ENCODE results near the gene RBM20. TPM values are rescaled to one million over a fixed set of nuclear protein-coding genes. Genes with fewer than 3 reads are reported as not detected.

RBM20 gene
- total and polyA plus RNA-seq, 10 of the 15 experiments (the other 5 are each of a cell fraction or from before 2014, with no cell fraction given), result 0.04 to 0.26 (median 0.15) TPM

- TF ChIP-seq ELK1 (IDR thresholded peaks at IDR 0.05; ENCODE audit: low read depth, low read length) (0 out of 2 replicates have a peak, but pooled peaks have one; percentile 18), NR2C2 (IDR thresholded peaks at IDR 0.05; ENCODE audit: borderline replicate concordance, control insufficient read depth, insufficient read length, low read depth) (no peak), SMAD5 (IDR thresholded peaks at IDR 0.05; ENCODE audit: low read depth) (no peak), CREB1 (IDR thresholded peaks at IDR 0.05; ENCODE audit: low read depth) (peak; percentile 20; the same call in 1 of the 2 replicates), NFIC (IDR thresholded peaks at IDR 0.05; ENCODE audit: low read depth, low read length) (peak; percentile 44; the same call in 1 of the 2 replicates), NBN (IDR thresholded peaks at IDR 0.05) (peak; percentile 88), HDAC2 (IDR thresholded peaks at IDR 0.05) (no peak)
Observed at GRCh38 chr10:110860576-110861241, 216.6 kb downstream of the RBM20 start (continued).

- SMC1A ChIA-PET (ENCODE audit: uncharacterized antibody, unreplicated experiment), result interaction anchor here (1.0 to 6.8 kb wide), 14 partner anchors 9 to 113 kb away, joined by 3 to 188 read pairs (median 10); partner anchors contain the start of genes BBIP1 and PDCD4
- H3K27me3 ChIP-seq (replicated peaks in 1 of 2; ENCODE audit: control insufficient read depth in 2 of 2, insufficient read depth in 2 of 2, low read length in 1 of 2), result no peaks in the 10 kb centered on the region
- RAD21 ChIA-PET (ENCODE audit: unreplicated experiment), result interaction anchor here (0.7 to 5.2 kb wide), 12 partner anchors 9 to 113 kb away, joined by 3 to 135 read pairs (median 10); partner anchors contain the start of genes BBIP1 and PDCD4
- H3K79me2 ChIP-seq (ENCODE audit: control insufficient read depth, insufficient read depth, low read length), result peaks cover 2% of the 10 kb centered on the region; the same call in 1 of the 2 replicates
- H3K27ac ChIP-seq (ENCODE audit: control insufficient read depth, insufficient read depth), result peak overlapping the region; percentile 98
- BruUV-seq (replicated peaks), result no TSS peak
- DNase-seq (ENCODE audit: low read depth, low spot score) (no peak), ATAC-seq (no peak), FAIRE-seq (no peak)
- peak overlapping the region; percentile 78; the same call in 1 of the 2 replicates for H3K9ac ChIP-seq (ENCODE audit: control insufficient read depth, insufficient read depth, low read length)
- intact Hi-C loops (cut with micrococcal nuclease; ENCODE audit: unreplicated experiment), result no loop called here
- H3K4me3 ChIP-seq, result no peak overlapping the region
- no peak overlapping the region; the same call in 1 of the 2 replicates for H3K4me2 ChIP-seq (ENCODE audit: control insufficient read depth, insufficient read depth)
- 69% methylated on average over 2 of the region's 2 CpGs for WGBS (ENCODE audit: insufficient coverage, insufficient replicate concordance, low lambda C conversion rate, missing lambda C conversion rate)
- POLR2A ChIA-PET, result interaction anchor here (0.9 to 6.7 kb wide), 10 partner anchors 10 to 113 kb away, joined by 3 to 145 read pairs (median 6); partner anchors contain the start of genes BBIP1 and PDCD4
- H2AFZ ChIP-seq (ENCODE audit: control insufficient read depth, low read depth, low read length), result no peak overlapping the region
- H4K20me1 ChIP-seq (ENCODE audit: control insufficient read depth, insufficient read depth), result no peaks in the 10 kb centered on the region
- H3K9me3 ChIP-seq (replicated peaks; ENCODE audit: control insufficient read depth, insufficient read depth, low read length), result no peaks in the 10 kb centered on the region
- no peaks in the 10 kb centered on the region for H3K36me3 ChIP-seq (ENCODE audit: control insufficient read depth in 2 of 2, insufficient read depth in 2 of 2, low read length in 1 of 2)
- in situ Hi-C loops (cut with MboI), result no loop called here
- H3K4me1 ChIP-seq (ENCODE audit: control insufficient read depth, insufficient read depth, low read length), result peaks cover 87% of the 10 kb centered on the region
- CTCF ChIA-PET, result interaction anchor here (0.9 to 5.4 kb wide), 8 partner anchors 9 to 58 kb away, joined by 3 to 68 read pairs (median 5); partner anchors contain the start of genes BBIP1, PDCD4 and SHOC2
- no peak for TF ChIP-seq IKZF1 (conservative IDR thresholded peaks at IDR 0.05)
- no peak for TF ChIP-seq MTA3 (IDR thresholded peaks at IDR 0.05; ENCODE audit: borderline replicate concordance, low read length)
- no peak for TF ChIP-seq PBX3 (IDR thresholded peaks at IDR 0.05; ENCODE audit: insufficient replicate concordance, low read depth, low read length)
- no peak for TF ChIP-seq NKRF (conservative IDR thresholded peaks at IDR 0.05)
- TF ChIP-seq PAX5 (IDR thresholded peaks at IDR 0.05; ENCODE audit: borderline replicate concordance, low read depth, low read length), result no peak
- TF ChIP-seq NBN (IDR thresholded peaks at IDR 0.05), result no peak
- TF ChIP-seq SUPT20H (IDR thresholded peaks at IDR 0.05; ENCODE audit: borderline replicate concordance, control insufficient read depth, low read depth, low read length), result no peak
Observed at GRCh38 chr10:110861476-110861875, 217.3 kb downstream of the RBM20 start.

All from GM12878 (cell line).